Measurements from ENCODE around the gene FJX1. TPM values are rescaled to one million over a fixed set of nuclear protein-coding genes. Genes with fewer than 3 reads are reported as not detected.
"Not testable (repeated sequence)": the region's sequence is repeated elsewhere in the genome, so short reads cannot be mapped to it uniquely, and the experiment has no call there.

The FJX1 gene
- total RNA-seq, 6 experiments from 2014 or later, result 0.79 to 4.2 (median 1.3) TPM

DNA sequence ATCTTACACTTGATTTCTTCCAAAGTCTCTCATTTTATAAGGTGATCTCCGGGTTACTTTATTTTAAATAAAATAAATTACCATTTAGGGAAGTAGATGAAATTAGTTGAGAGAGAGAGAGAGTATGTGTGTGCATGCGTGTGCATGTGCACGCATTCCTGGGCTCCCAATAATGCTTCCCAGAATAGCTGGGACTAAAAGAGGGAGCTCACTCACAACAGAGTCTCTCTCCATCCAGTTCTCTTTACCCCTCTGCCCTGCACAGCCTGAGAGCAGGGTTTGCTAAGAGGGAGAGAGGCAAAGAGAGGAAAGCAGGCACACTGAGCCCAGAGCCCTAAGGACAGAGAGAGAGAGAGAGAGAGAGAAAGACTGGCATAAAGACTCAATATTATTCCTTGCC, 33.0 kb downstream of the FJX1 start:
- Histone ChIP-seq H3K27ac (no peak overlapping the region), H3K27me3 (no peaks in the 10 kb centered on the region), H3K4me3 (no peak overlapping the region), H3K36me3 (no peaks in the 10 kb centered on the region), H3K9me3 (no peaks in the 10 kb centered on the region), H3K4me1 (no peaks in the 10 kb centered on the region)
- ATAC-seq, result no peak
- TF ChIP-seq, protein P1, sequence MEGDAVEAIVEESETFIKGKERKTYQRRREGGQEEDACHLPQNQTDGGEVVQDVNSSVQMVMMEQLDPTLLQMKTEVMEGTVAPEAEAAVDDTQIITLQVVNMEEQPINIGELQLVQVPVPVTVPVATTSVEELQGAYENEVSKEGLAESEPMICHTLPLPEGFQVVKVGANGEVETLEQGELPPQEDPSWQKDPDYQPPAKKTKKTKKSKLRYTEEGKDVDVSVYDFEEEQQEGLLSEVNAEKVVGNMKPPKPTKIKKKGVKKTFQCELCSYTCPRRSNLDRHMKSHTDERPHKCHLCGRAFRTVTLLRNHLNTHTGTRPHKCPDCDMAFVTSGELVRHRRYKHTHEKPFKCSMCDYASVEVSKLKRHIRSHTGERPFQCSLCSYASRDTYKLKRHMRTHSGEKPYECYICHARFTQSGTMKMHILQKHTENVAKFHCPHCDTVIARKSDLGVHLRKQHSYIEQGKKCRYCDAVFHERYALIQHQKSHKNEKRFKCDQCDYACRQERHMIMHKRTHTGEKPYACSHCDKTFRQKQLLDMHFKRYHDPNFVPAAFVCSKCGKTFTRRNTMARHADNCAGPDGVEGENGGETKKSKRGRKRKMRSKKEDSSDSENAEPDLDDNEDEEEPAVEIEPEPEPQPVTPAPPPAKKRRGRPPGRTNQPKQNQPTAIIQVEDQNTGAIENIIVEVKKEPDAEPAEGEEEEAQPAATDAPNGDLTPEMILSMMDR (IDR thresholded peaks at IDR 0.05), result no peak
- no peak for TF ChIP-seq POLR2A (IDR thresholded peaks at IDR 0.05)
- no peak for DNase-seq
- 72% methylated on average over 3 of the region's 3 CpGs for WGBS (ENCODE audit: insufficient coverage, low coverage, low lambda C conversion rate, missing lambda C conversion rate)
- intact Hi-C loops (cut with DNase I), result no loop called here

DNA sequence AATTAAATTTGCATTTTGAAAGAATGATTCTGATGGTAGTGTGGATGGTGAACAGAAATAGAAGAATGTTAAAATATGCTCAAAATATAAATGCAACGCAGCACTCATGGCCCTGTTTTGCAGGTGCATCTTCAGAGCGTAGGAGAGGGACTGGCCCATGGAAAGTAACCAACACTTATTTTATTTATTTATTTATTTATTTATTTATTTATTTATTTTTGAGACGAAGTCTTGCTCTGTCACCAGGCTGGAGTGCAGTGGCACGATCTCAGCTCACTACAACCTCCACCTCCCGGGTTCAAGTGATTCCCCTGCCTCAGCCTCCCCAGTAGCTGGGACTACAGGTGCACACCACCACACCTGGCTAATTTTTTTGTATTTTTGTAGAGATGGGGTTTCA, 34.5 kb downstream of the FJX1 start:
- H3K4me3 ChIP-seq; intact Hi-C loops (cut with DNase I); H3K4me1 ChIP-seq; DNase-seq; H3K27me3 ChIP-seq; ATAC-seq; H3K36me3 ChIP-seq; H3K27ac ChIP-seq; H3K9me3 ChIP-seq: not testable (repeated sequence)
- 84% methylated on average over 5 of the region's 5 CpGs for WGBS (ENCODE audit: insufficient coverage, low coverage, low lambda C conversion rate, missing lambda C conversion rate)

DNA sequence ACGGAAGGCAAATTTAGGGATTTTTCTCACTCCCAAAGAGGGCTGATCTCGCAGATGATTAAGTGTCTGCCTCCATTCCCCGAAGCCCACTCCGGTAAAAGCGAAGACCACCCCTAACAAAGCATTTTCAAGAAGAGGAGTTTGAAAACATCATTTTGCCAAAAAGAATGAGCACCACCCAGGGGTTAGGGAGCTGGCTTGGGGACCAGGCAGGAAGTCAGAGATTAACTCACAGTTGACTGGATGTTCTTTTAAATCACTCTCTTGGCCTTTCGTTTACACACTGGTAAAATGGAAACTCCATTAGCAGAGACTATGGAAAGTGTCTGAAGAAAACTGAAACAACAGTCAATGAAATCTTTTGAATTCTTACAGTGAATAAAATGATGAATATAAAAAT, 36.5 kb downstream of the FJX1 start:
- TF ChIP-seq, protein P1 (IDR thresholded peaks at IDR 0.05), result no peak
- TF ChIP-seq POLR2A (IDR thresholded peaks at IDR 0.05), result no peak
- 68% methylated on average over 6 of the region's 6 CpGs for WGBS (ENCODE audit: insufficient coverage, low coverage, low lambda C conversion rate, missing lambda C conversion rate)
- DNase-seq (no peak), ATAC-seq (no peak)
- intact Hi-C loops (cut with DNase I), result no loop called here
- no peak overlapping the region for H3K27ac ChIP-seq
- H3K36me3 ChIP-seq, result no peaks in the 10 kb centered on the region
- no peak overlapping the region for H3K4me3 ChIP-seq
- H3K27me3 ChIP-seq, result no peaks in the 10 kb centered on the region
- H3K4me1 ChIP-seq, result peaks cover 0 to 11% (median 5%) of the 10 kb centered on the region in 4 donors
- no peaks in the 10 kb centered on the region for H3K9me3 ChIP-seq

DNA sequence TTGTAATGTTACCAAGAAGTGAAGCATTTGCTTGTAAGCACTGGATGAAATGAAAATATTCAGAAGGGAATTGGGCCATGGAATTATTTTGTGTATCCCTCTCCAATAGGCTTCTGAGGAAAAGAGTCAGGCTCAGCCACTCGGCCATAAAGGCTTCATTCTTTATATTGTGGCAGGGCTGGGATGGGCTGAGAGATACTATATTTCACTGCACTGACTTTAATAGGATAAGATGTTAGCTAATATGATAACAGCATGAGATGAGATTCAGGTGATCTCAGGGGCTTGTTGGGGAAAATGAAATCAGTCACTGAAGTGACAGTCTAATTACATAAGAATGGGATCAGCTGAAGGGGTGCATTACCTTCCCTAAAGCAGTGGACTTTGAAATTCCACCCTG, 37.0 kb downstream of the FJX1 start:
- intact Hi-C loops (cut with DNase I), result no loop called here
- H3K27me3 ChIP-seq, result no peaks in the 10 kb centered on the region
- H3K9me3 ChIP-seq, result no peaks in the 10 kb centered on the region
- H3K4me3 ChIP-seq, result no peak overlapping the region
- no peaks in the 10 kb centered on the region for H3K36me3 ChIP-seq
- no peak for TF ChIP-seq POLR2A (IDR thresholded peaks at IDR 0.05)
- TF ChIP-seq, protein P1 (IDR thresholded peaks at IDR 0.05), result no peak
- DNase-seq, result no peak
- peaks cover 0 to 11% (median 5%) of the 10 kb centered on the region in 4 donors for H3K4me1 ChIP-seq
- peak in 1 of 4 donors; percentile 26 for ATAC-seq
- 91% methylated on average over 1 of the region's 1 CpG for WGBS (ENCODE audit: insufficient coverage, low coverage, low lambda C conversion rate, missing lambda C conversion rate)
- H3K27ac ChIP-seq, result no peak overlapping the region

DNA sequence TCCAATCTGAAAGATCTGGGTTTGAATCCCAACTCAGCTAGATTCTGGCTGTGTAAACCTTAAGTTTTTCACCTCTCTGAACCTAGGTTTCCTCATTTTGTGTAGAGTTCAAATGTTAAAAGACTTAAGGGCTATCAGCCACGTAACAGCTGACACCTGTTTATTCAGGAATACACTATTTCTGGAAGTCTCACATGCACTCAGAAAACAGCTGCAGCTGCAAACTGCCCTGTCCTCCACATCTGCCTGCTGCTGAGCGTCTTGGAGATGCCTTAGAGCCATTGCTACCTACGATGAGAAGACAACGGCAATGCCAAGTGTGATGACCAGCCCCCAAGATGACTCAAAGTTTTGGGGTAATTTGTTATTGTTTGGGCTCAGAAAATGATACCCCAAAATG, 37.6 kb downstream of the FJX1 start:
- TF ChIP-seq POLR2A (IDR thresholded peaks at IDR 0.05), result no peak
- TF ChIP-seq, protein P1 (IDR thresholded peaks at IDR 0.05), result no peak
- Histone ChIP-seq H3K27me3 (no peaks in the 10 kb centered on the region), H3K4me3 (no peak overlapping the region), H3K4me1 (peaks cover 0 to 11% (median 5%) of the 10 kb centered on the region in 4 donors), H3K36me3 (no peaks in the 10 kb centered on the region), H3K9me3 (no peaks in the 10 kb centered on the region), H3K27ac (no peak overlapping the region)
- DNase-seq (no peak), ATAC-seq (no peak)
- intact Hi-C loops (cut with DNase I), result no loop called here
- 59% methylated on average over 3 of the region's 4 CpGs for WGBS (ENCODE audit: insufficient coverage, low coverage, low lambda C conversion rate, missing lambda C conversion rate)
